Left hindlimb (tissue), 1 donor: ENCODE measurements around the gene CCL17.
A peak's percentile ranks its signal among the peaks of the same experiment; 100 is the strongest.

Source experiments
- DNase-seq: peaks from one replicate; pipeline ENCODE4 v3.0.0-alpha.2; 2018

Gene CCL17

DNA sequence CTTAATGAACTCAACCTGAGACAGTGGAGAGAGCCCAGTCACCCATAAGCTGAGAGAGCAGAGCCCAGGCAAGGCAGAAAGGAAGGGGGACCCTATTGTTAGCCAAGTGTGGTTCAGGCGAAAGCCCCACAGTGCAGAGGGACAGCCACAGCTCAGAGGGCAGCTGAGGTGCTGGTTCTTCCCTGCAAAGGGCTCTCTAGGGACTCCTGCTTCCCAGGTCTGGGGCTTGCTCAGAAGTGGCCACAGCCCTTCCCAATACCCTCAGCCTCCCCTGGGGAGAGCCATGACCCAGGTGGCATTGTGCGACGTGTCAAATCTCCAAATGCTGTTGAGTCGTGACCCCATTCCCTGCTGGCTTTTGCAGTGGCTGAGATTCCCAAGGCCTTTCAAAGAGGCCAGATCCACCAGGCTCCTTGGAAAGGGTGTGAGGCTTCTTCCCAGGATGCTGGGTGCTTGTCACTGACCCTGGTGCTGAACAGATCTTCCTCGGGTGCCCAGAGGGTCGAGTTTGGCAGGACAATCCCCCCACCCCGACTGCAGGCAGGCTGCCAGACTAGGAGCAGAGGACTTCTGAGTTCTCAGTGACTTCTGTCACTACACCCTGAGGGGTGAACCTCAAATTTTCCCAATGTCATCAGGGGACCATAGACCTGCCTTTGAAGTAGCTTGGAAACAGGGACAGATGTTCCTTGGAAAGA lies 2.5 kb upstream of the CCL17 start:
- DNase-seq: no peak

DNA sequence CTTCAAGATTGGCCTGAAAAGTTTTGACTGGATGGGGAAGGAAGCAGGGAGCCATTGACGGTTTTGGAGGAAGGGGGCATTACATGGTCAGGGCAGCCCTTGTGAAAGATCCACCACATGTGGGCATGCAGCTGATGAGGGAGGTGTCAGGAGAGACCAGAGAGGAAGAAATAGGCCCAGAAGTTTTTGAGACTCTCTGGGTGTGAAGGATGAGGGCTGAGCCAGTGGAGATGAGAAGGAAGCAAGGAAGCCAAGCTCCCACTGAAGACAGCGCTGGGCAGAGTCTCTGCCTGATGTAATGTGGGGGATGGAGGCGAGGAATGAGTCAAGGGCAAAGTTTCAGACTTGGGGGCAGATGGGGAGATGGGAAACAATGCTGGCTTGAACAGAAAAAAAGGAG lies 530 bp downstream of the CCL17 start:
- DNase-seq: no peak

DNA sequence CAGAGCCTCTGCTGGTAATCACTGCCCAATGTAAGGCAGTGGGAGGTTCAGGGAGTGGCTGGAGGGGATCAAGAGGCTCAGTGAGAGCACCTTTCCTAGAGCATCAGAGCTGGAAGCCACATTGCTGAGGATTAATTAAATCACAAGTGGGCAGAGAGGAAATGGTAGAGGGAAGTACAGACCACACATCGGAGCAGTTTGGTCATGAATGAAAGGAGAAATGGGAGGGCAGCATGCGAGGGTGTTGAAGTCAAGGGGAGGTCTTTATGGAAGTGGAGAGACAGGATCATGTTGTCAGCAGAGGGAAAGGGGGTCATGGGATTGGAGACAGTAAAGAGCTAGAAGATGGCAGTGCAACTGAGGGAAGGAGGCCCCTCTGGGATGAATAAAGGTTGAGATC lies 2.3 kb downstream of the CCL17 start:
- DNase-seq: no peak

DNA sequence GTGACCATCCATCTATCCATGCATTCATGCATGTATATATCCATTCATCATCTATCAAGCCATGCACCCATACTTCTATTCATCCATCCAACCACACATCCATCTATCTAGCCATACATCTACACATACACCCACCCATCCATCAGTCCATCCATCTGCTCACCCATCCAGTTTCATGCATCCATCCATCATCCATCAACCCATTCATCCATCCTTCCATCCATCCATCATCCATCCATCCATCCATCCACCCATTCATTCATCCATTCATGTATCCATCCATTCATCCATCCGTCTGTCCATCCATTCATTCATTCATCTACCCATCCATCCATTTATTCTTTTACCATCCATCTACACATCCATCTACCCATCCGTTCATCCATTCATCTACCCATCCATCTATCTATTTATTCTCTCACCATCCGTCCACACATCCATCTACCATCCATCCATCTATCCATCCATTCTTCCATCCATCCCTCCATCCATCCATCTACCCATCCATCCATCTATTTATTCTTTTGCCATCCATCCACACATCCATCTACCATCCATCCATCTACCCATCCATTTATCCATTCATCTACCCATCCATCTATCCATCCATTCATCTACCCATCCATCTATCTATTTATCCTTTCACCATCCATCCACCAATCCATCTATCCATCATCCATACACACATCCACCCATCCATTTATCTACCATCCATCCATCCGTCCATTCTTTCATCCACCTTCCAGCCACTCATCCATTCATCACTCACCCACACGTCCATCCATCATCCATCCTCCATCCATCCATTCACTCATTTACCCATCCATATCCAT lies 3.2 kb downstream of the CCL17 start:
- DNase-seq: no peak

DNA sequence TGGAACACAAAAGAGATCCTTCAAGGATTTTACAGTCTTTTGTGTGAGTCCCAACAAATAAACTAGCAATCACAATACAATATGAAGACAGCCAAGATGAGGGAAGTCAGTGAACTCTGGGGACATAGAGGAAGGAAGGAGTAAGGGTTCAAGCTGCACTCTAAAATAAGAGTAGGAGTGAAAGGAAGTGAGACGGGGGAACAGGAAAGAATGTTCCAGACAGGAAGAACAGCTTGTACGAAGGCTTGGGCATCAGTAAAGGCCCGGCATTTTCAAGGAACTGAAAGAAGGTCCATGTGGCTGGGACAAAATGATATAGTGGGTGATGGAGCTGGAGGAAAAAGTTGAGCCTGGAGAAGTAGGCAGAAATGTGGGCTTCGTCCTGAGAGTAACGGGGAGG lies 4.5 kb downstream of the CCL17 start:
- no peak for DNase-seq

DNA sequence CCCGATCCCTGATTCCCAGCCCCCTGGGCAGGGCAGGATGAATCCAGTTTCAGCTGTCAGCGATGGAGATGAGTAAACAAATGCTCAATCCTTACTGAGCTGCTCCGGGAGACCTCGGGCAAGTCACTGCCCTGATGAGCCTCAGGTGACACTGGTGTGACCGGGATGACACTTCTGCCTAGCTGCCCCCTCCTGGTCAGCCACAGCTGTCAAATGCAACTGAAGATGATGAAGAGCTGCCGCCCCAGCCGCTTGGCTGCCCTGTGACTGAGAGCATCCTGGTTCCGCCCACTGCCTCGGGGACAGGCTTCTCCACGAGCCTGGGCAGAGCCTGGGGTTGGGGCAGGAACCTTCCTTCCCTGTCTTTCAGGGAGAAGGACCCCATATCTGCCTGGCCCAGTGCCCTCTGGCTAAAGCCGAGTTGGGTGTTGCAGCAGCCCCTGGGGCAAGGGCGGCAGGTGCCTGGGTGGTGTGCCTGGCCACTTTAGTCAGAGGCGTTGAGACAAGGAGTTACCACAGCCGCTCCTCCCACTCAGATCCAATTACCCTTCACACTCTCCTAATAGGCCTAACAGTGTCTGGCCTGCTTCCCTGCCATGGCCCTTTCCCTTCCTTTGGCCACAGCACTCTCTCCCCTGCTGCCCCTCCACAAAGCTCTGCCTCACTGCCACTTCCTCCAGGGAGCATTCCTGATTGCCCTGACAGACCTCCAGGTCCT lies 5.5 kb downstream of the CCL17 start:
- DNase-seq: no peak

DNA sequence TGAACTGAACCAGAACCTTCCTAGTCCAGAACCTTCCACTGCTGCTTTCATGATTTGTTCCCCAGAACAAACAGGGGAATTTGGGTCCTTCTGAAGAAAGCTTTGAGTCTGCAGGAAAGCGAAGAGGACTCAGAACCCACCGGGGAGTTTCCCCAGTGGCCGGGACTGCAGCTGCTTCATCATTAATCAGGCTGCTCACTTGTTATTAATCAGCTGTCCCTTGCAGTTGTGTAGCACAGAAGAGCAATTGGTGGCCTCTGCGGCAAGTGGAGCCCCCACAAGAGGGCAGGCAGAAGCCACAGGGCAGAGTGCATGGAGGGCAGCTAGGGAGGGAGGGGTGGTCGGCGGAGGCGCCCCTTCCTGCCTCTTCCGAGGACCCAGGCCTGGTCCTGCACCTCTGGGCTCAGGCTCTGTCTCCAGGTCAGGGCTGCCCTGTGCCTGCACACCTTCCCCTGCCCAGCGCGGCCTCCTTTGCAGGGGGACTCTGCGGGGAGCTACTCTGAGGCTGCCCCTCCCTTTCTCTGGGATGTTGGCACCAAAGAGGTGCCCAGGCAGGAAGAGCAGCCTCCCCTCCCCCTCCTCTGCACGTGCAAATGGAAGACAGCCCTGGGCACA lies 6.9 kb downstream of the CCL17 start:
- no peak for DNase-seq

DNA sequence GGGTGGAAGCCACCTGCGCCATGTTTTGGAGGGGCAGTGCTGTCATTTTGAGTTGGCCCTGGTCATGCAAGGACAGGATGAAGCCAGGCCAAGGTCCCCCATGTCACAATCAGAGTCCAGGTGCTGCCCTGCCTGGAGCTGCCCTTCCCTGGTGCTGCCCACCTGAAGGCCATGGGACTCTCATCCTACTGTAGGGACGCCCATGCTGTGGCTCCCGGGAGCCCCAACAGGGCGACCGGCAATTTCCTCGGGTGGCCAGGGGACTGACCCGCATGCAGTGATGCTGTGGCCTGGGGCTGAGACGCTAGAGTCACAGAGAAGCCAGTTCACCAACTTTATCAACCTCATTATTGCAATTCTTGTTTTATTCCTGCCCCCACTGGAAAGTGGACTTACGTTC lies 8.0 kb downstream of the CCL17 start:
- DNase-seq: no peak

DNA sequence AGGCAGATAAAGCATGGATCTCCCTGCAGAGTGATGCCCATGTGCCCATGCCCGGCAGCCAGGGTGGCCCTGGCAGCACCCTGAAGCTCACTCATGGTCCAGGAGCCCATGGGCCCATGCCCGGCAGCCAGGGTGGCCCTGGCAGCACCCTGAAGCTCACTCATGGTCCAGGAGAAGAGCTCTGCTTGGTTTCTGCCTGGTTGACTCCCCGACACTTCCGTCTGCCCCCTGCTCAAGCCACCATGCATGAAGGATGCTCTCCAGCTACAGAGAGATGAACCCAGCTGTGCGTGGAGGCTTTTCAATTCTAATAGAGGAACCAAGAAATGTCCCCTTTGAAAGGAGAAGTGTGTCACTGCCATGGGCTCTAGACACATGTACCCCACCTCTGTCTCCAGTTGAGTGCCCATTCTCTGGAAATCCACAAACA lies 8.7 kb downstream of the CCL17 start:
- DNase-seq: no peak

DNA sequence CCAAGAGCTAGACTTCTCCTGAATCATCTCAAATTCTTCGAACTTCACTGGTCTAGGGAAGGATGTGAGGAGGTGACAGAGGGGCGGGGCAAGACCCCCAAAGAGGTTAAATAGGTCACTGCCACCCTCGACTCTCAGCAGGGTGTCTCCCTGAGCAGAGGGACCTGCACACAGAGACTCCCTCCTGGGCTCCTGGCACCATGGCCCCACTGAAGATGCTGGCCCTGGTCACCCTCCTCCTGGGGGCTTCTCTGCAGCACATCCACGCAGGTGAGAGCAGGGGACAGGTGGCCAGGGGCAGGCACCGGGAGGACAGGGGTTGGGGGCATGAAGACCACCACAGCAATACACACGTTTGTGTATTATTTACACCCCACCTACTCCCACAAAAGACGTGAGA lies 9.2 kb downstream of the CCL17 start:
- DNase-seq: no peak

DNA sequence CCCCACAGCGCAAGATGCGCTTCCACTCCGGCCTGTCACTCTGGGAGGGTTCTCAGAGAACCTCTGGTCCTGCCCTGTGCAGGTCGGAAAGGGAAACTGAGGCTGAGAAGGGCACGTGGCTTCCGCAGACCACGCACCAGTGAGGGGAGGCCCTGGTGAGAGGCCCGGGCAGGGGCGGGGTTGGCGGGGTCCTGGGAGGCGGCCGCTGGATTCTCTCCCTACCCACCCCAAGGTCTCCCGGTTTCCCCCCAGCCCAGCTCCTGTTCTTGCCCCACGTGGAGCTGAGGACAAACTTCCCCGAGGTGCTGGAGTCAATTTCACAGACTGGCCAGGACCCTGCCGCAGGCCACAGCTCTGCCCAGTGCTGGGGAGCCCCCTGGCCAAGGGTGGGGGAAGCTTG lies 11.5 kb downstream of the CCL17 start:
- DNase-seq: no peak

DNA sequence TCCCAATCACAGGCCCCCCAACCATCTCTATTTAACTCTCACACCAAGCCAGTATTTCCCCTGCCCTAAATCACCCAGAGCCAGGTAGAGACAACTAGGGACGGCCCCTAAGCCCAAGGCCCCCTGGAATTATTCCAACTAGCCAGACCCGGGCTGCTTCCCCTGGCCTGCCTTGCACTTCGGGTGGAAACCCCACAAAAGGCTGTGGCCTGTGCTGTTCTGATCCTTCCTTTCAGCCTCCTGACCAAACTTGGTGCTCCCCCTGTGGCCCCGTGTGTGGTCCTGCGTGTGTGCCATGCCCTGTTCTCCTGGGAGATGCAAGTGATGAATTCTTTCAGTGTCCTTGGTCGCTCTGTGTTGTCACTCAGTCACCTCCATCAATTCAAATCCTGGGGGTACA lies 14.9 kb downstream of the CCL17 start:
- no peak for DNase-seq

DNA sequence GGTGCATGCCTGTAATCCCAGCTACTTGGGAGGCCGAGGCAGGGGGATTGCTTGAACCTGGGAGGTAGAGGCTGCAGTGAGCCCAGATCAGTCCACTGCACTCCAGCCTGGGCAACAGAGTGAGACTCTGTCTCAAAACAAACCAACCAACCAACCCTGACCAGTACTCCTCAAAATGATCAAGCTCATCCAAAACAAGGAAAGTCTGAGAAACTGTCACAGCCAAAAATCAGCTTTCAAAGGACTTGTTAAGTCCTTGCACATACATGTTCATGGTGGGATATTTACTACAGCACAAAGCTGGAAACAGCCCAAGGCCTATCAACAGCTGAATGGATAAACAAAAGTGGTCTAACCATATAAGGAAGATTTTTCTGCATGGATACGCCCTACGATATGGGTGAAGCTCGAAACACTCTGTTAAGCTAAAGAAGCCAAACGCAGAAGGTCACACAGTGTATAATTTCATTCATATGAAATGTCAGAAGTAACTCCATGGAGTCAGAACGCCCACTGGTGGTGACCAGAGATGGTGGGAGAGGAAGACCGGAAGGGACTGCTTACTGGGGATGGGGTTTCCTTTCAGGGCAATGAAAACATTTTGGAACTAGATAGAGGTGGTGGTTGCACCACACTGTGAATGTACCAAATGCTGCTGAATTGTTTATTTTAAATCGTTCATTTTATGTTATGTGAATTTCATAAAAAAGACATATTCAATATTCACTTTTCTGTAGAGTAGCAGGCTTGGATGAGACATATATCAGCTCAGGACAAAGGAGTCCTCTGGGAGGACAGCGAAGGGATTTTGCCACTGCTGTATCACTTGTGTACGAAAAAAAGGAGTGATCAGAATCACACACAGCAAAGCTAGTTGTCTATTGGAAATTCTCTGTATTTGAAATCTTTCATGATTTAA lies 17.7 kb downstream of the CCL17 start:
- peak; percentile 70 for DNase-seq

DNA sequence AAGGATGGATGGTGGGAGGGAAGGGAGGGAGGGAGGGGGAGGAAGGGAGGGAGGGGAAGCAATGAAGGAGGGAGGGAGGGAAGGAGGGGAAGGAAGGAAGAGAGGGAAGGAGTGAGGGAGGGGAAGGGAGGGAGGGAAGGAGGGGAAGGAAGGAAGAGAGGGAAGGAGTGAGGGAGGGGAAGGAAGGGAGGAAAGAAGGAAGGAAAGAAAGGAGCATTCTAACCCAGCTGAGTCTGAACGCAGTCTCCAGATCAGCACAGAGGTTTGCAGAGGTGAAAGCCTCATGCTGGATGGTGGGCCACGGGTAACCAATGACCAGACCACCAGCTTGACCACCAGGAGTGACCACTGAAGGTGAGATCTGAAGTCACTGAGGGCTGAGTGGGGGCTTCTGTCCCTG lies 18.6 kb downstream of the CCL17 start:
- DNase-seq: no peak

DNA sequence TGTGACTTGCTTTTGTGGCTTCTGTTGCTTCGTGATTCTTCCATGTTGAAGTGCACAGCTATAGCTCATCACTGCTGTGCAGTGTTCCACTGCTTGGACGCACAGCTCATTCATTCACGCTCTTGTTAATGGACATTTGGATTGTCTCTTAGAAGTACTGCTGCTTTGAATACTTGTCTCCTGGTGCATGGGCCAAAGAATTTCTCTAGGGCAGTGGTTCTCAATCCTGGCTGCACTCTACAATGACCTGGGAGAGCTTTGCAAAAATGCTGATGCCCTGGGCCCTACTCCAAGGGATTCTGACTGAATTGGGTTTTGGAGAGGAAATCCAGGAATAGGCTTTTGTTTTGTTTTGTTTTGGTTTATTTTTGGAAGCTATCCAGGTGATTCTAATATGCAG lies 20.0 kb downstream of the CCL17 start:
- DNase-seq: no peak

DNA sequence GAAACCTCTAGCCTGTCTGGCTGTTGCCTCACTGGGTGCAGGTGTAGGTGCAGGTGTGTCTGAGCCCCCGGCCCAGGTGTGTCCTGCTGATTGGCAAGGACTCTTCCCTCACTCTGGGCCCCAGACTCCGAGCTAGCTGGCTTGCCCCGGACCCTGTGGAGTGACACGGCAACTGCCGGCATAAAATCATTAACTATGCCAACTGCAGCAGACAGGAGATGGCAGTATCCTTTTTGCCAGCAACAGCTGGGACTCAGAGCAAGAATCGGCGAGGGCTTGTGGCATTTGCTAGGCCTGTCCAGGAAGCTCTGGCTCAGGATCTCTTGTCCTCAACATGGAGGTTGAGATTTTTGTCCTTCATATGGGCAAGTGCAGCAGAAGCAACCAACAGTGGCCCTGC lies 21.8 kb downstream of the CCL17 start:
- DNase-seq: no peak

DNA sequence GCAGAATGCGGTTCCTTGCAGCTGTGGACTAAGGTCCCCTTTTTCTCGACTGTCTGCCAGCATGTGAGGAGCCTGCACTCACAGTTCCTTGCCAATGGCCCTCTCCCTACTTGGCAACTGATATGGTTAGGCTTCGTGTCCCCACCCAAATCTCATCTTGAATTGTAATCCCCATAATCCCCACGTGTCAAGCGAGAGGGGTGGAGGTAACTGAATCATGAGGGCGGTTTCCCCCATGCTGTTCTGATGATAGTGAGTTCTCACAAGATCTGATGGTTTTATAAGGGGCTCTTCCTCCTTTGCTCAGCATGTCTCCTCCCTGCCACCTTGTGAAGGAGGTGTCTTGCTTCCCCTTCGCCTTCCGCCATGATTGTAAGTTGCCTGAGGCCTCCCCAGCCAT lies 22.7 kb downstream of the CCL17 start:
- DNase-seq: no peak

DNA sequence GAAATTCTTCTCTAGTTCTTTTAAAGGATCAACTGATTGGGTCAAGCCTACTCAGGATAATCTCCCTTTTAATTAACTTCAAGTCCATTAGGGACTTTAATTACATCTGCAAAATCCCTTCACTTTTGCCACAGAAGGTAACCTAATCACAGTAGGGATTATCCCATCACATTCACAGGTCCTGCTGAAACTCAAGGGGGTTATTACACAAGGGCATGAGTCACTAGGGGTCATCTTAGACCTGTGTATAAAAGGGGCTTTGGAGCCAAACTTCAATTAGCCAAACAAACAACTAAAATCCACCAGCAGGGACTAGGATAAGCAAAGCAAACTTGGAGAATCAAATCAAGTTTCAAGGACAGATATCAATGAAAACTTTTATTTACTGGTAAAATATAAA lies 23.3 kb downstream of the CCL17 start:
- no peak for DNase-seq

DNA sequence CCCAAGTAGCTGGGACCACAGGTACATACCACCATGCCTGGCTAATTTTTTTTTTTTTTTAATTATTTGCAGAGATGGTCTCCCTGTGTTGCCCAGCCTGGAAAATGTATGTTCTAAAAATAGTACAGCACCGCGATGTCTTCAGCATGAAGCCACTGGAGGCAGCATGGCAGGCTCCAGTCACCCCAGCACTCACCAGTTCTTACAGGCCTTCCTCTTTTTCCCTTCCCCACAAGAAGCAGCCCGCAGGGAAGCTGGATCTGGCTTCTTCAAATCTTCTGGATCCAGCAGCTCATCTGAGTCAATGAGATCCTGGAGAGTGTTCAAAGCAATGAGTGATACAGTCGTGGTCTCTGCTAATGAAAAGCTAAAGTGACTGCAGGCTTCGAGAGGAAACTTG lies 26.4 kb downstream of the CCL17 start:
- DNase-seq: no peak

DNA sequence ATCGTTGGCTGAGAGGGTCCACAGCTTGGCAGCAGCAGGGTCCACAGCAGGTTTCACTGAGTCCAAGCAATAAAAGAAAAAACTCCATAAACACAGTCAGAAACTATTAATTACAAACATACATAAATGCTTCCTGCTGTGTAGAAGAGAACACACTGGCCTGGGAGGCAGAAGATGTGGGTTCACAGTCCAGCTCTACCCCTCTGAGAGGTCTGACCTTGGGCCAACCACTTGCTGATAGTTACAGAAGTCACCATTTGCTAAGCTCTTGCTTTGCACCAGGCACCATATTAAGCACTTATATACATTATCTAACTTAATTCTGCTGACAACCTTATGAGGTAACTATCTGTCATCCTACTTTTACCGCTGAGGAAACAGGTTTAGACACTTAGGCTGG lies 27.9 kb downstream of the CCL17 start:
- DNase-seq: no peak

DNA sequence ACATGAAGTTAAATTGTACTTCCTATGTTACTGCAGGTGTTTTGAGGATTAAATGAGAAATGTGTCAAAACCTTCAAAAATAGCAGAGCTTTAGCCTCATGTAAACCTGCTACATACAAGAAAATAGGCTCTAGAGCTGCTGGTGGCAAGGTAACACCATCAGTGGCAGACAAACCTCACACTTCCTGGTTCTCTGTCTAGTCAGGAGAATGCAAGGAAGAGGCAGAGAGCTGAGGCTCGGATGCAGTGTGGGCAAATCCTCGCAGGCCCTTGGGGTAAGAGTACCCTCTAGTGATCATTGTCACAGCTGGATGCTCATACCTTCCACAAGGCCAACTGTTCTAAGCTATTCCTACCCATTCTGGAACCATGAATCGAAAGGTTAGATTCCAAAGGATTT lies 28.4 kb downstream of the CCL17 start:
- no peak for DNase-seq

DNA sequence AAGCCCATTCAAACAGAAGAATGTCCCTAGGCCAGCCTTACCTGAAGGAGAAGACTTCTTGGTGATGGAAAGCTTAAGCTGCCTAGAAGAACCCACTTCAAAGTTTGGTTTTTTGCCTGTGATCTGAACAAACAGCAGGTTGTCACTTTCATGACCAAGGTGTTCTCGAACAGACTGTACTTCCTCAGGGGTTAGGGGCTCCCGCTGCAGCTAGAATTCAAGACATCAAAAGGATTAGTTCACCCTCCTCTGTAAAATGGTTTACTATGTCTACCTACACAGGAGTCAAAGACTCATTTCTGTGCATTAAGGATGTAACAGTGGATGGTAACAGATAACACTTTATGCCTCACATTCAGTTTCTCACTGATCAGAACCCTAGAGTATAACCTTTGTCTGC lies 29.4 kb downstream of the CCL17 start:
- DNase-seq: no peak
